GM12878 (cell line): ENCODE measurements around the gene MARCHF9. TPM values are rescaled to one million over a fixed set of nuclear protein-coding genes. Genes with fewer than 3 reads are reported as not detected.

Source experiments
- ATAC-seq: fragments of 200-7000 bp; cut with Tn5 transposase; 3 replicates; pipeline ENCODE4 v1.9.1; 2020; ENCODE audit warnings: mild to moderate bottlenecking, moderate library complexity
- BruUV-seq: library from RNA; stranded (reverse); fragments of 400-500 nt; replicated peaks from 2 replicates; lab custom pipeline; 2021; lab: Mats Ljungman, UMichigan
- CTCF ChIA-PET: fragments of 300-600 bp; sonication (Branson Sonifier 250); formaldehyde crosslinking; extraction: SDS; loops from one replicate; lab custom pipeline; 2021; ENCODE audit warnings: inconsistent platforms; lab: Yijun Ruan, JAX
- POLR2A ChIA-PET: fragments of 350-600 bp; formaldehyde crosslinking; extraction: SDS; loops from one replicate; lab custom pipeline; 2021; ENCODE audit warnings: inconsistent platforms; lab: Charles Lee
- RAD21 ChIA-PET: fragments of 300-600 bp; sonication (Branson Sonifier 250); formaldehyde crosslinking; loops from one replicate; lab custom pipeline; 2023; ENCODE audit warnings: antibody characterized with exemption; ENCODE audit not compliant: unreplicated experiment; lab: Charles Lee
- SMC1A ChIA-PET: fragments of 300-600 bp; sonication (Branson Sonifier 250); formaldehyde crosslinking; loops from one replicate; lab custom pipeline; 2023; ENCODE audit not compliant: unreplicated experiment, uncharacterized antibody; lab: Charles Lee
- DNase-seq: peaks from one replicate; pipeline ENCODE4 v3.0.0-alpha.2; 2011; ENCODE audit warnings: low read depth, low spot score
- FAIRE-seq: peaks from 3 replicates; lab custom pipeline; 2011; peaks lifted over from hg19 to GRCh38; lab: Jason Lieb, UNC
- H2AFZ ChIP-seq: 2 replicates; pipeline ENCODE4 v1.6.0; 2011; ENCODE audit warnings: low read depth, low read length, control low read depth; ENCODE audit not compliant: control insufficient read depth
- H3K27ac ChIP-seq: 2 replicates; pipeline ENCODE4 v1.5.1; 2011; ENCODE audit warnings: control low read depth; ENCODE audit not compliant: control insufficient read depth, insufficient read depth
- H3K27me3 ChIP-seq, 2 experiments: replicated peaks in 1 of 2; 2 replicates each; pipeline versions ENCODE4 v1.6.0 to v1.6.1; 2011; ENCODE audit warnings: low read length in 1 of 2; ENCODE audit not compliant: control insufficient read depth in 2 of 2, insufficient read depth in 2 of 2
- H3K36me3 ChIP-seq, 2 experiments: 2 replicates each; pipeline ENCODE4 v1.5.1; 2011; ENCODE audit warnings: low read length in 1 of 2; ENCODE audit not compliant: control insufficient read depth in 2 of 2, insufficient read depth in 2 of 2
- H3K4me1 ChIP-seq: 2 replicates; pipeline ENCODE4 v1.6.1; 2011; ENCODE audit warnings: mild to moderate bottlenecking, low read length, moderate library complexity, mixed read lengths; ENCODE audit not compliant: control insufficient read depth, insufficient read depth
- H3K4me2 ChIP-seq: 2 replicates; pipeline ENCODE4 v1.6.0; 2011; ENCODE audit warnings: control low read depth; ENCODE audit not compliant: control insufficient read depth, insufficient read depth
- H3K4me3 ChIP-seq: fragments of 200-600 bp; sonication (generic); 2 replicates; pipeline ENCODE4 v1.5.1; 2016
- H3K79me2 ChIP-seq: 2 replicates; pipeline ENCODE4 v1.6.0; 2011; ENCODE audit warnings: low read length; ENCODE audit not compliant: control insufficient read depth, insufficient read depth
- H3K9ac ChIP-seq: 2 replicates; pipeline ENCODE4 v1.8.0; 2011; ENCODE audit warnings: low read length, control low read depth, mixed read lengths; ENCODE audit not compliant: control insufficient read depth, insufficient read depth
- H3K9me3 ChIP-seq: replicated peaks from 3 replicates; pipeline ENCODE4 v1.5.1; 2011; ENCODE audit warnings: mild to moderate bottlenecking, low read length; ENCODE audit not compliant: control insufficient read depth, insufficient read depth
- H4K20me1 ChIP-seq: 2 replicates; pipeline ENCODE4 v1.6.0; 2011; ENCODE audit not compliant: control insufficient read depth, insufficient read depth
- BCL11A ChIP-seq: IDR thresholded peaks from 2 replicates; pipeline ENCODE4 v1.6.1; 2011; ENCODE audit warnings: low read depth, low read length
- CHD2 ChIP-seq: IDR thresholded peaks from 2 replicates; pipeline ENCODE4 v1.6.1; 2011; ENCODE audit warnings: low read depth, low read length, improper control_type of control experiment, borderline replicate concordance
- REST ChIP-seq: IDR thresholded peaks from 2 replicates; pipeline ENCODE4 v1.6.1; 2012; ENCODE audit warnings: mild to moderate bottlenecking, low read depth, low read length
- RFX5 ChIP-seq: IDR thresholded peaks from 2 replicates; pipeline ENCODE4 v1.6.1; 2011; ENCODE audit warnings: low read depth, low read length, improper control_type of control experiment
- SMAD1 ChIP-seq: fragments of 450-650 bp; IDR thresholded peaks from 2 replicates; pipeline ENCODE4 v1.6.1; 2018; ENCODE audit warnings: mild to moderate bottlenecking, low read depth; ENCODE audit not compliant: partially characterized antibody
- WRNIP1 ChIP-seq: IDR thresholded peaks from 2 replicates; pipeline ENCODE4 v1.6.1; 2011; ENCODE audit warnings: low read depth, low read length, improper control_type of control experiment, borderline replicate concordance
- ZNF274 ChIP-seq: IDR thresholded peaks from one replicate; pipeline ENCODE4 v1.8.0; 2011; ENCODE audit not compliant: insufficient read length, insufficient read depth
- WGBS: methylation state at CpG from one replicate; pipeline ENCODE4 v1.1.6; 2016; ENCODE audit warnings: low lambda C conversion rate; ENCODE audit not compliant: insufficient replicate concordance, insufficient coverage; ENCODE audit errors: missing lambda C conversion rate; 5-methylcytosine and 5-hydroxymethylcytosine counted together
- in situ Hi-C: fragments of 300-500 bp; cut with MboI; formaldehyde crosslinking; loops from 9 replicates; pipeline ENCODE4 v1.14.3; 2018; ENCODE audit warnings: mixed read lengths
- intact Hi-C: fragments of 100-400 bp; cut with micrococcal nuclease; formaldehyde crosslinking; loops from one replicate; pipeline ENCODE4 v1.14.2; 2022; ENCODE audit not compliant: unreplicated experiment
- polyA plus RNA-seq, 11 experiments: library from polyadenylated mRNA; depleted of rRNA in 4 of 11; unstranded in 6 of 11; stranded (reverse) in 5 of 11; fragments of >200 nt; fragmentation: Nextera tagmentation in 4 of 11; fragmentation: Illumina TruSeq in 1 of 11; extraction: Ambion mirVana in 4 of 11; extraction: Trizol in 1 of 11; gene quantifications; 1 replicate in 1 of 11; 2 replicates in 10 of 11; pipeline versions ENCODE4 v1.2.1 to v1.2.3, GENCODE V29; 2011 to 2016; ENCODE audit warnings: inconsistent platforms in 2 of 11, missing spikeins in 2 of 11, low read depth in 1 of 11
- total RNA-seq, 4 experiments: library from RNA; depleted of rRNA in 3 of 4; stranded (reverse); fragments of >200 nt in 3 of 4; fragmentation: Illumina TruSeq in 1 of 4; extraction: Trizol in 1 of 4; gene quantifications; 2 replicates each; pipeline versions ENCODE4 v1.2.1 to v1.2.3, GENCODE V29; 2013 to 2021

Gene MARCHF9
- total and polyA plus RNA-seq, 10 of the 15 experiments (the other 5 are each of a cell fraction or from before 2014, with no cell fraction given), result 2.4 to 29.3 (median 13.0) TPM

GRCh38 chr12:57769594-57769993 lies 14.7 kb downstream of the MARCHF9 start:
- Histone ChIP-seq H3K36me3 (peaks cover 0 to 4% of the 10 kb centered on the region in 2 experiments; a peak in 2 of 4 replicates), H3K4me1 (peaks cover 23% of the 10 kb centered on the region), H3K79me2 (no peaks in the 10 kb centered on the region), H4K20me1 (no peaks in the 10 kb centered on the region), H3K4me3 (no peak overlapping the region), H3K9ac (no peak overlapping the region), H3K4me2 (no peak overlapping the region), H3K27me3 (peaks cover 10 to 19% of the 10 kb centered on the region in 2 experiments; a peak in 3 of 4 replicates), H2AFZ (no peak overlapping the region), H3K27ac (no peak overlapping the region), H3K9me3 (no peaks in the 10 kb centered on the region)
- in situ Hi-C loops, result no loop called here
- ChIA-PET POLR2A (no interaction called here), SMC1A (no interaction called here), CTCF (interaction anchor here (1.2 to 7.3 kb wide), 3 partner anchors 10 to 14 kb away, joined by 4 to 62 read pairs (median 5); partner anchors contain the start of genes MARCHF9 and TSFM), RAD21 (no interaction called here)
- FAIRE-seq, result no peak
- no TSS peak for BruUV-seq
- ATAC-seq, result no peak
- DNase-seq, result no peak
- 91% methylated on average over 11 of the region's 11 CpGs for WGBS
- intact Hi-C loops, result no loop called here
- no peak for TF ChIP-seq RFX5
- no peak for TF ChIP-seq SMAD1
- no peak for TF ChIP-seq CHD2
- TF ChIP-seq WRNIP1, result no peak
- TF ChIP-seq BCL11A, result no peak
- no peak for TF ChIP-seq ZNF274
- no peak for TF ChIP-seq REST
